GM21737 (cell line): ENCODE measurements around the gene TRERF1.

Source experiments
- ATAC-seq: cut with Tn5 transposase; IDR thresholded peaks from one replicate; pipeline ENCODE4 v1.9.1; 2021; ENCODE audit warnings: mild to moderate bottlenecking, moderate library complexity; ENCODE audit not compliant: unreplicated experiment

Gene TRERF1

GRCh38 chr6:42175860-42176259 lies 275.9 kb downstream of the TRERF1 start:
- ATAC-seq = no peak
